Kidney epithelial cell (primary cell): ENCODE measurements around the gene PYROXD2. TPM values are rescaled to one million over a fixed set of nuclear protein-coding genes. Genes with fewer than 3 reads are reported as not detected.
A peak's percentile ranks its signal among the peaks of the same experiment; 100 is the strongest.

Experiments
- DNase-seq: peaks from one replicate; pipeline ENCODE4 v3.0.0-alpha.2; 2010; ENCODE audit warnings: low read depth
- H3K27me3 ChIP-seq: 2 replicates; pipeline ENCODE4 v1.6.0; 2011; ENCODE audit warnings: low read length; ENCODE audit not compliant: control insufficient read depth, insufficient read depth
- H3K36me3 ChIP-seq: 2 replicates; pipeline ENCODE4 v1.5.1; 2011; ENCODE audit warnings: low read length; ENCODE audit not compliant: control insufficient read depth, insufficient read depth
- H3K4me3 ChIP-seq: 2 replicates; pipeline ENCODE4 v1.5.1; 2011; ENCODE audit warnings: low read depth, mild to moderate bottlenecking, control low read depth, low read length
- total RNA-seq: library from RNA; depleted of rRNA; stranded (reverse); fragments of >200 nt; gene quantifications from 2 replicates; pipeline ENCODE4 v1.2.3, GENCODE V29; 2015
- TF ChIP-seq, protein P1 (sequence below): IDR thresholded peaks from 2 replicates; pipeline ENCODE4 v1.5.1; 2011; ENCODE audit warnings: mild to moderate bottlenecking, moderate library complexity, low read length, control low read depth, inconsistent platforms; ENCODE audit not compliant: insufficient read depth, poor library complexity, severe bottlenecking

PYROXD2 gene
- total RNA-seq, 1 donor from 2014 or later: 5.8 TPM

DNA sequence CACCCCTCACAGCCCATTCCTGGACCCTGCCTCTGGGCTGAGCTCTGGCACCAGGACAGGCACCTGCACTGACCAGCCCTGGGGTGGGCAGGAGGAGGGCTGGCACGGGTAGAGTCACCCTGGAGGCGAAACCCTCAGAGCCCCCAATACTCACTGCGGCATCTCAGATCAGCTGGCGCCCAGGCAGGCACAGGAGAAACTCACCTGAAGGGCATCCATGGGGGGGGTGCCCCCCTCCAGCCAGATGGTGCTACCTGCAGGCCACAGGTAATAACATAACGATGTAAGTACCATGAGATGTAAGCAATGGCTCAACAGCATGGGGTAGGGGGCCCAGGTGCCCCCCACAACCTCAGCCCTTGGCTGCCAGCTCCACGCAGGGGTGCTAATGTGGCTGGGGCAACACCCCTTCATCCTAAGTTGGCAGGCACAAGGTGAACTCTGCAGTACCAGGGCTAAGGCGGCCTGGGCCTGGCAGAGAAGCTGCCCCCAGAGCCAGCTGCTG is 12.1 kb upstream of the PYROXD2 start:
- peaks cover 6% of the 10 kb centered on the region for H3K36me3 ChIP-seq
- H3K4me3 ChIP-seq: no peak overlapping the region
- H3K27me3 ChIP-seq: no peaks in the 10 kb centered on the region
- DNase-seq: no peak
- TF ChIP-seq, protein P1, sequence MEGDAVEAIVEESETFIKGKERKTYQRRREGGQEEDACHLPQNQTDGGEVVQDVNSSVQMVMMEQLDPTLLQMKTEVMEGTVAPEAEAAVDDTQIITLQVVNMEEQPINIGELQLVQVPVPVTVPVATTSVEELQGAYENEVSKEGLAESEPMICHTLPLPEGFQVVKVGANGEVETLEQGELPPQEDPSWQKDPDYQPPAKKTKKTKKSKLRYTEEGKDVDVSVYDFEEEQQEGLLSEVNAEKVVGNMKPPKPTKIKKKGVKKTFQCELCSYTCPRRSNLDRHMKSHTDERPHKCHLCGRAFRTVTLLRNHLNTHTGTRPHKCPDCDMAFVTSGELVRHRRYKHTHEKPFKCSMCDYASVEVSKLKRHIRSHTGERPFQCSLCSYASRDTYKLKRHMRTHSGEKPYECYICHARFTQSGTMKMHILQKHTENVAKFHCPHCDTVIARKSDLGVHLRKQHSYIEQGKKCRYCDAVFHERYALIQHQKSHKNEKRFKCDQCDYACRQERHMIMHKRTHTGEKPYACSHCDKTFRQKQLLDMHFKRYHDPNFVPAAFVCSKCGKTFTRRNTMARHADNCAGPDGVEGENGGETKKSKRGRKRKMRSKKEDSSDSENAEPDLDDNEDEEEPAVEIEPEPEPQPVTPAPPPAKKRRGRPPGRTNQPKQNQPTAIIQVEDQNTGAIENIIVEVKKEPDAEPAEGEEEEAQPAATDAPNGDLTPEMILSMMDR: no peak

DNA sequence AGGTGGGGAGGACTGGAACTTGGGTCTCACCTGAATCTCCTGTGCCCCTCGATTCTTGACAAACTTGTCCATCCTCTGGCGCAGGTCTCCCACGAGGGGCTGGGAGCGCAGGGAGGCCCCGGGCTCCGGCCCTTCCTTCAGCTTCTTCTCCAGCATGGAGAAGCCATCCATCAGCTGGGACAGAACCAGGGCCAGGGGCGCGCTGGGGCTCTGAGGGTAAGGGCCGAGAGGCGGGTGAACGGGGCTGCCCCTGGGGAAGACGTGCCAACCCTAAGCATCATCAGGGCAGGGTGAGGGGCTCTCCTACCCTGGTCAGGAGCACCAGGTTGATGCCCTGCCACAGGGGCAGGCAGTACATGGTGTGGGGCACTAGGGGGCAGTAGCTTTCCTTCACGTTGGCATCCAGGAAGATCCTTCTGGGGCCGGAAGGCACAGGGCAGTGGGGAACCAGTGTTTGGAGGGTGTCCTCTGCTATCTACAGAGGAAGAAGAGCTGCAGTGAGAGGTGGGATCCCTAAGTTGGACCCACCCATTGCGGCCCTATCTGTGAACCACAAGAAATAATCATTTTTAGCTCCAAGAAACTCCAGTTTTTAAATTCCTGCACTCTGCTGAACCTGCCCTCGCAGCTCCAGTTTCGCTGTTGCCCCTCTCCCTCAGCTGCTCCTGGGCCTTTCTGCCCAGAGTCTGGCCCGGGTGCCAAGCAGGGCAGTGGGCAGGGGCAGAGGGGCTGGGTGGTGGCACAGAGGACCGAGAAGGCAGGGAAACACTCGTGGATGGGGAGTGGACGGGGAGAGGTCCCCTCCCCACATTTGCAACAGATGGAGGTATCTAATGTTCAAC is 10.8 kb upstream of the PYROXD2 start:
- TF ChIP-seq, protein P1: peak; percentile 75
- Histone ChIP-seq H3K27me3 (no peaks in the 10 kb centered on the region), H3K4me3 (no peak overlapping the region), H3K36me3 (no peaks in the 10 kb centered on the region)
- DNase-seq: no peak

DNA sequence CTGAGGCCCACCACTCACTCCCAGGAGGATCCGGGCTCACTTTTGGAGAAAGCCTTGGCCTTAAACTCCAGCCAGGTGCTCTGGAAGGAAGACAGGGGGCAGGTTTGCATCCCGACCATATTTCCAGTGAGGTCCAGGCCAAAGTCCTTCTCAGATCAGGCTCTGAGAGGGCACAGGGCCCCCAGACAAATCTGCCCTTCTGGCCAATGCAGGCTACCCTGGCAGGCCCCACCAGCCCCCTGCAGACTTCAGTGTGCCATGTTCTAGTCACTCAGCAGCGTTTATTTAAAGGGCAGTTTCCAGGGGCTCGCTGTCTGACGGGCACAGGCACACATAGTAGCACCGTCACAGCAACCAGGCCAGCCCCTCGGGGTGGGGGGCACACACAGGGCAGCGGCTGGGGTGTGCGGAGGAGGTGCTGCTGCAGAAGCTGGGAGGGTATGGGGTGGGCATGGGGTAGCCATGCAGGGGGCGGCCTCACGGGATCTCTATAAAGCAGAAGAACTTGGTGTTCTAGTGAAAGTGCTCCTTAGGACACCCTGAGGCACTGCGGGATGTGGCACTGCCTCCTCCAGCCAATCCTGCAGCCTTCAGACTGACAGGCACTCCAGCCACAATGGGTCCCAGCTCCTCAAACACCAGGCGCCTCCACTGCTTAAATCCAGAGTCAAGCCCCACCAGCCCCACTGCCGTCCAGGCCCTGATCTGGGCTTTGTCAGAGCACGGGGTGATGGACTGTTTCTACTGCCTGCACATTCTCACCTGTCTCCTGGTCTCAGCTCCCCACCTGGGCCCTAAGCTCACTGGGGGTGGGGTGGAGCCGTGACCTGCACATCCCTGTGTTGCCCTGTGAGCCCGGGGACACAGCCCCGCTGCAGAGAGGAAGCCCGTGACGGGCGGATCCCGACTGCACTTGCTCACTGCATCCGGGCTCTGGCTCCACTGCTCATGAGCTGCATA is 9.6 kb upstream of the PYROXD2 start:
- H3K27me3 ChIP-seq: no peaks in the 10 kb centered on the region
- H3K4me3 ChIP-seq: no peak overlapping the region
- TF ChIP-seq, protein P1: no peak
- no peak for DNase-seq
- no peaks in the 10 kb centered on the region for H3K36me3 ChIP-seq

DNA sequence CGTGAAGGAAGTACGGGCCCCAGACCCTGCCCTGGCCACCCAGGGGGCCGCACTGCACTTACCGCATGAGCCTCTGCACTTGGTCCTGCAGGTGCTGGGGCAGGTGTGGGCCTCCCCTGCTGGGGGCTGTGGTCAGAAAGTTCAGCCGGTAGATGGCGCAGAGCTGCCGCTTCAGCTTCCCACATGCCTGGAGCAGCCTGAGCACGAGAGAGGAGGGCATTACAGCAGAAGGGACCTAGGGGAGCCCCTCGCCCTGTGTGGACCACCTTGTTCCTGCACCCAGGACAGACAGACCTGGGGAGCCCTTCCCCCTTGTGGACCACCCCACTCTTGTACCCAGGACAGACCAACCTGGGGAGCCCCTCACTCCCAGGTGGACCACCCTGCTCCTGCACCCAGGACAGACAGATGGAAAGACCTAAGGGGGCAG is 8.7 kb upstream of the PYROXD2 start:
- TF ChIP-seq, protein P1: peak; percentile 49
- DNase-seq: no peak
- Histone ChIP-seq H3K27me3 (no peaks in the 10 kb centered on the region), H3K36me3 (no peaks in the 10 kb centered on the region), H3K4me3 (no peak overlapping the region)

DNA sequence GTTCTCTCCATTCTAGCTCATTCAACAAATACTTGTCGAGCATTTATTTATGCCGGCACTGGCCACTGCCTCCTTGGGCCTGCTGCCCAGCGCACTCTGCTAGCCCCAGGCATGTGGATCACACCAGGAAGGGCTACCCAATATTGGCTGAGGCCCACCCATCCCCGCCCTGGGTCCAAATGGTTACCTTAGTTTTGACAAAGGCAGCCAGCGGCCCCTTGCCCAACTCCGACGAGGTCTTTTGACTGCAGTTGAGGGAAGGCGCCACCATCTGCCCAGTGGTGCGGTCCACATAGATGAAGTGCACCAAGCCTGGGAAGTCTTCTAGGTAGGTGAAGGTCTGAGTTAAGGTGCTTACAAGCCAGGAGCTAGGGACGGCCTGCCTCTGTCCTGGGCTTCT is 7.2 kb upstream of the PYROXD2 start:
- no peak for DNase-seq
- no peaks in the 10 kb centered on the region for H3K36me3 ChIP-seq
- TF ChIP-seq, protein P1: no peak
- H3K27me3 ChIP-seq: no peaks in the 10 kb centered on the region
- H3K4me3 ChIP-seq: no peak overlapping the region
